Sigmoid colon (tissue), 7 donors: Measurements from ENCODE around the gene PXK. TPM values are rescaled to one million over a fixed set of nuclear protein-coding genes. Genes with fewer than 3 reads are reported as not detected.

Source experiments
- DNase-seq: peaks from one replicate; pipeline ENCODE4 v3.0.0-alpha.2; 2019
- H3K27ac ChIP-seq, 4 donors: fragments of 200-600 bp; sonication (generic); one replicate each; pipeline ENCODE4 v1.5.1; 2016 to 2019; ENCODE audit warnings: mild to moderate bottlenecking in 1 of 4
- H3K27me3 ChIP-seq, 3 donors: fragments of 200-600 bp; sonication (generic); one replicate each; pipeline ENCODE4 v1.5.1; 2019; ENCODE audit warnings: mild to moderate bottlenecking in 1 of 3
- H3K36me3 ChIP-seq, 4 donors: fragments of 200-600 bp; sonication (generic); one replicate each; pipeline ENCODE4 v1.5.1; 2016 to 2019
- H3K4me1 ChIP-seq, 4 donors: fragments of 200-600 bp; sonication (generic); one replicate each; pipeline ENCODE4 v1.5.1; 2017 to 2019
- H3K4me3 ChIP-seq, 4 donors: fragments of 200-600 bp; sonication (generic); one replicate each; pipeline ENCODE4 v1.5.1; 2017 to 2019; ENCODE audit warnings: mild to moderate bottlenecking in 2 of 4, moderate library complexity in 1 of 4
- H3K9me3 ChIP-seq, 4 donors: fragments of 200-600 bp in 3 of 4; sonication (generic) in 3 of 4; one replicate each; pipeline versions ENCODE4 v1.5.1 to v1.6.1; 2013 to 2019
- EP300 ChIP-seq, 4 donors: sonication (generic); formaldehyde crosslinking; IDR thresholded peaks; one replicate each; pipeline ENCODE4 v1.6.1; 2017; ENCODE audit warnings: antibody characterized with exemption in 4 of 4
- POLR2A ChIP-seq, 2 donors: fragments of 450-650 bp; IDR thresholded peaks; one replicate each; pipeline ENCODE4 v1.6.1; 2016; ENCODE audit warnings: antibody characterized with exemption in 2 of 2, mild to moderate bottlenecking in 2 of 2, moderate library complexity in 2 of 2
- POLR2AphosphoS5 ChIP-seq, 4 donors: sonication (generic); formaldehyde crosslinking; IDR thresholded peaks; one replicate each; pipeline ENCODE4 v1.6.1; 2017; ENCODE audit warnings: antibody characterized with exemption in 4 of 4
- WGBS, 2 donors: extraction: QIAGEN DNeasy Blood & Tissue Kit; methylation state at CpG; one replicate each; pipeline ENCODE4 v1.1.7; 2013; 5-methylcytosine and 5-hydroxymethylcytosine counted together
- intact Hi-C: fragments of 100-400 bp; cut with DNase I; formaldehyde crosslinking; loops from one replicate; pipeline ENCODE4 v1.15.1; 2023
- polyA plus RNA-seq, 3 donors: library from polyadenylated mRNA; stranded (reverse); fragments of 200-250 nt; gene quantifications; one replicate each; pipeline ENCODE4 v1.2.3, GENCODE V29; 2013
- total RNA-seq, 4 donors: library from RNA; depleted of rRNA; stranded (reverse); fragments of >200 nt; gene quantifications; one replicate each; pipeline ENCODE4 v1.1.0, GENCODE V29; 2016
- TF ChIP-seq, protein P1 (sequence below), 4 experiments: fragments of 450-650 bp in 3 of 4; fragments of 200-600 bp in 1 of 4; IDR thresholded peaks; one replicate each; pipeline ENCODE4 v1.5.1; 2016 to 2019; ENCODE audit warnings: antibody characterized with exemption in 4 of 4, mild to moderate bottlenecking in 3 of 4, moderate library complexity in 2 of 4
- donor health status: healthy with polysubstance abuse.
- donor health status: Bipolar disorder and iron deficiency.
- donor health status: healthy.

PXK gene
- total and polyA plus RNA-seq, 7 donors = 6.9 to 58.7 (median 30.3) TPM

DNA sequence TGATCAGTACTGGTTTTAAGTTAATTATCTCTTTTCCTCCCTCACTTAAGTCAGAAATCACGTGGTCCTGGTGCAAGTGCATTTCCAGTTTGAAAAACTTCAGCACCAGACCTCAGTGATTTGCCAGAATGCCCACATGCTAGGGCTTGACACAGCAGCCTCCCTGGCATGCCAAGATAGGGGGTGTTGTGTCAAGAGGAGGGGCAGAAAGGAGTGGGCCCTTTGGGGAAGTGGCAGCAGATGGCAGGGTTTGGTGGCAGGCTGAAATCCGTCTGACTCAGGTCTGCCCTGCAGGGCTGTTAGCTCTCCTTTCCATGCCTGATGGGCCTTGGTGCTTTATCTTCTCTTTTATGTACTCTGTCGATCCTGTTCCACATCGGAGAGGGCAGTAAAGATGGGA is 23.4 kb downstream of the PXK start:
- Histone ChIP-seq H3K9me3 (no peaks in the 10 kb centered on the region), H3K4me1 (peaks cover 0 to 67% (median 42%) of the 10 kb centered on the region in 4 donors), H3K27me3 (no peaks in the 10 kb centered on the region), H3K36me3 (no peaks in the 10 kb centered on the region), H3K27ac (peak overlapping the region; percentile 35 to 75 (median 70)), H3K4me3 (no peak overlapping the region)
- TF ChIP-seq EP300 (IDR thresholded peaks at IDR 0.05) (no peak), POLR2AphosphoS5 (IDR thresholded peaks at IDR 0.05) (no peak), POLR2A (IDR thresholded peaks at IDR 0.05) (no peak)
- TF ChIP-seq, protein P1, sequence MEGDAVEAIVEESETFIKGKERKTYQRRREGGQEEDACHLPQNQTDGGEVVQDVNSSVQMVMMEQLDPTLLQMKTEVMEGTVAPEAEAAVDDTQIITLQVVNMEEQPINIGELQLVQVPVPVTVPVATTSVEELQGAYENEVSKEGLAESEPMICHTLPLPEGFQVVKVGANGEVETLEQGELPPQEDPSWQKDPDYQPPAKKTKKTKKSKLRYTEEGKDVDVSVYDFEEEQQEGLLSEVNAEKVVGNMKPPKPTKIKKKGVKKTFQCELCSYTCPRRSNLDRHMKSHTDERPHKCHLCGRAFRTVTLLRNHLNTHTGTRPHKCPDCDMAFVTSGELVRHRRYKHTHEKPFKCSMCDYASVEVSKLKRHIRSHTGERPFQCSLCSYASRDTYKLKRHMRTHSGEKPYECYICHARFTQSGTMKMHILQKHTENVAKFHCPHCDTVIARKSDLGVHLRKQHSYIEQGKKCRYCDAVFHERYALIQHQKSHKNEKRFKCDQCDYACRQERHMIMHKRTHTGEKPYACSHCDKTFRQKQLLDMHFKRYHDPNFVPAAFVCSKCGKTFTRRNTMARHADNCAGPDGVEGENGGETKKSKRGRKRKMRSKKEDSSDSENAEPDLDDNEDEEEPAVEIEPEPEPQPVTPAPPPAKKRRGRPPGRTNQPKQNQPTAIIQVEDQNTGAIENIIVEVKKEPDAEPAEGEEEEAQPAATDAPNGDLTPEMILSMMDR (IDR thresholded peaks at IDR 0.05) = no peak
- intact Hi-C loops = no loop called here
- no peak for DNase-seq
- 34 to 39% methylated on average over 4 of the region's 4 CpGs for WGBS, 2 donors

DNA sequence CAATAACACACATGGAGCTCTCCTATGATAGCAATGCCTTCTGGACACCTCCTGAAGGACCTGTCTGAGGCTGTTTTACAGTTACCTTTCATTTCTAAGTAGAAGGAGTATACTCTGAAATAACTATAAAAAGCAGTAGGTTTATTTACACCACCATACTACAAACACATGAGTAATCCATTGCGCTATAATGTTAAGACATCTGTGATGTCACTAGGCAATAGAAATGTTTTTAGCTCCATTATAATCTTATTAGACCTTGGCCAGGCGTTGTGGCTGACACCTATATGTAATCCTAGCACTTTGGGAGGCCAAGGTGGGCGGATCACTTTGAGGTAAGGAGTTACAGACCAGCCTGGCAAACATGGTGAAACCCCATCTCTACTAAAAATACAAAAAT is 24.7 kb downstream of the PXK start:
- 61 to 82% methylated on average over 3 of the region's 3 CpGs for WGBS, 2 donors
- peak overlapping the region in 3 of 4 donors; percentile 65 to 75 (median 74) for H3K27ac ChIP-seq
- TF ChIP-seq EP300 (IDR thresholded peaks at IDR 0.05) = no peak
- TF ChIP-seq POLR2AphosphoS5 (IDR thresholded peaks at IDR 0.05) = no peak
- no peak for TF ChIP-seq POLR2A (IDR thresholded peaks at IDR 0.05)
- TF ChIP-seq, protein P1 (IDR thresholded peaks at IDR 0.05) = no peak
- no peak overlapping the region for H3K4me3 ChIP-seq
- peaks cover 0 to 72% (median 38%) of the 10 kb centered on the region in 4 donors for H3K4me1 ChIP-seq
- H3K36me3 ChIP-seq = no peaks in the 10 kb centered on the region
- H3K9me3 ChIP-seq = no peaks in the 10 kb centered on the region
- intact Hi-C loops = no loop called here
- H3K27me3 ChIP-seq = no peaks in the 10 kb centered on the region
- DNase-seq = no peak

GRCh38 chr3:58358092-58358491 is 25.4 kb downstream of the PXK start:
- no peak overlapping the region for H3K4me3 ChIP-seq
- H3K36me3 ChIP-seq = no peaks in the 10 kb centered on the region
- peaks cover 0 to 72% (median 38%) of the 10 kb centered on the region in 4 donors for H3K4me1 ChIP-seq
- no peak for TF ChIP-seq POLR2A (IDR thresholded peaks at IDR 0.05)
- TF ChIP-seq EP300 (IDR thresholded peaks at IDR 0.05) = no peak
- TF ChIP-seq, protein P1 (IDR thresholded peaks at IDR 0.05) = no peak
- peak overlapping the region in 3 of 4 donors; percentile 65 to 75 (median 74) for H3K27ac ChIP-seq
- H3K9me3 ChIP-seq = no peaks in the 10 kb centered on the region
- DNase-seq = no peak
- WGBS, 2 donors = 86 to 93% methylated on average over 3 of the region's 3 CpGs
- intact Hi-C loops = no loop called here
- no peaks in the 10 kb centered on the region for H3K27me3 ChIP-seq

DNA sequence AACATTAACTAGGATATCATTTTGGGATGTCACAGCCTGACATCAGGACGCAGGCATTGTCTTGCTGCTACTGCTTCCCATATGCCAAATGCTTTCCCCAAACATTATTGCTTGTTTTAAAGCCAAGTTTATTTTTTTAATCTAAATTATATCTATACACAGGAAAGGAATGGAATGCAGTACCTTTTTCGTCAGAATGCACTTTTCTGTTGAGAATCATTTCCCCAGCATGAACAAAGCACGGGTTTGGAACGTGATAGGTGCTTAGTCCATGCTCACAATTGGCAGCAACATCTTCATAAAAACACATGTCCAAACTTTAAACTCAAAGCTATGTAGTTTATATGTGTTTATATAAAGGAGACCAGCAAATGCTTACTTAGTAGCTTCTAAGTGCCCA is 26.1 kb downstream of the PXK start:
- DNase-seq = no peak

More for the DNA sequence above, 26.1 kb downstream of the PXK start:
- H3K4me3 ChIP-seq = no peak overlapping the region
- no peaks in the 10 kb centered on the region for H3K9me3 ChIP-seq
- no peaks in the 10 kb centered on the region for H3K27me3 ChIP-seq
- no peaks in the 10 kb centered on the region for H3K36me3 ChIP-seq
- WGBS, 2 donors = 76 to 83% methylated on average over 4 of the region's 4 CpGs
- peak overlapping the region; percentile 53 to 75 (median 70) for H3K27ac ChIP-seq
- peaks cover 0 to 72% (median 38%) of the 10 kb centered on the region in 4 donors for H3K4me1 ChIP-seq
- no peak for TF ChIP-seq POLR2A (IDR thresholded peaks at IDR 0.05)
- TF ChIP-seq POLR2AphosphoS5 (IDR thresholded peaks at IDR 0.05) = peak in 2 of 4 donors; percentile 25 to 48
- TF ChIP-seq EP300 (IDR thresholded peaks at IDR 0.05) = peak in 2 of 4 donors; percentile 8 to 23
- TF ChIP-seq, protein P1 (IDR thresholded peaks at IDR 0.05) = no peak
- intact Hi-C loops = no loop called here
